ENCODE measurements around the gene ACOX2.

- TF ChIP-seq CTCF (IDR thresholded peaks at IDR 0.05; ENCODE audit: borderline replicate concordance, extremely low read depth, low read length, poor library complexity, severe bottlenecking) (no peak), EZH2 (IDR thresholded peaks at IDR 0.05; ENCODE audit: borderline replicate concordance, low read depth, low read length, severe bottlenecking) (no peak)
Measured at GRCh38 chr3:58585005-58585786, 48.2 kb upstream of the ACOX2 start.

Measured in DND-41 (cell line).